ENCODE measurements around the gene SIPA1L3.

DNA sequence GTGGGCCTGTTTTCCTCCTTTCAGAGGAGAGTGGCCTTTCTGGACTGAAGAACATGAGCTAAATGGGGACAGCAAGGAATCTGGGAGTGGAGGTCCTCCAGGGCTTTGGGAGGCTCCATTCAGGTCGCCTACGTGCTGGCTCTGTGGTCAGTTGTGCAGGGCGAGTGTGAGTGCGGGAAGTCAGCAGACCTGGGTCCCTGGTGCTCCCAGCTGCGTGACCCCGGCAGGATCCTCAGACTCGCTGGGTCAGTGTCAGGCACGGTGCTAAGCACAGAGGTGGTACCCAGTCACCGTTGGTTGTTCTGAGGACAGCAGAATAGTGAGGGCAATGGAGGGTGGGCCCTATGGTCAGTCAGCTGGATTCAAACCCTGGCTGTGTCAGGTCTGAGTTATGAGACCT, 85.8 kb downstream of the SIPA1L3 start:
- TF ChIP-seq, protein P1, sequence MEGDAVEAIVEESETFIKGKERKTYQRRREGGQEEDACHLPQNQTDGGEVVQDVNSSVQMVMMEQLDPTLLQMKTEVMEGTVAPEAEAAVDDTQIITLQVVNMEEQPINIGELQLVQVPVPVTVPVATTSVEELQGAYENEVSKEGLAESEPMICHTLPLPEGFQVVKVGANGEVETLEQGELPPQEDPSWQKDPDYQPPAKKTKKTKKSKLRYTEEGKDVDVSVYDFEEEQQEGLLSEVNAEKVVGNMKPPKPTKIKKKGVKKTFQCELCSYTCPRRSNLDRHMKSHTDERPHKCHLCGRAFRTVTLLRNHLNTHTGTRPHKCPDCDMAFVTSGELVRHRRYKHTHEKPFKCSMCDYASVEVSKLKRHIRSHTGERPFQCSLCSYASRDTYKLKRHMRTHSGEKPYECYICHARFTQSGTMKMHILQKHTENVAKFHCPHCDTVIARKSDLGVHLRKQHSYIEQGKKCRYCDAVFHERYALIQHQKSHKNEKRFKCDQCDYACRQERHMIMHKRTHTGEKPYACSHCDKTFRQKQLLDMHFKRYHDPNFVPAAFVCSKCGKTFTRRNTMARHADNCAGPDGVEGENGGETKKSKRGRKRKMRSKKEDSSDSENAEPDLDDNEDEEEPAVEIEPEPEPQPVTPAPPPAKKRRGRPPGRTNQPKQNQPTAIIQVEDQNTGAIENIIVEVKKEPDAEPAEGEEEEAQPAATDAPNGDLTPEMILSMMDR (conservative IDR thresholded peaks at IDR 0.05 in 1 of 2, IDR thresholded peaks at IDR 0.05 in 1 of 2; ENCODE audit: extremely low read depth in 1 of 2, insufficient read depth in 1 of 2, low read depth in 1 of 2, low read length in 2 of 2) = no peak
- TF ChIP-seq EZH2 (IDR thresholded peaks at IDR 0.05; ENCODE audit: borderline replicate concordance, low read length) = no peak

All from mammary epithelial cell (primary cell).